ENCODE measurements around the gene RPA3. TPM values are rescaled to one million over a fixed set of nuclear protein-coding genes. Genes with fewer than 3 reads are reported as not detected.
"Not testable (repeated sequence)": the region's sequence is repeated elsewhere in the genome, so short reads cannot be mapped to it uniquely, and the experiment has no call there.

Gene RPA3
- total RNA-seq, 1 donor from 2014 or later: 18.2 TPM

GRCh38 chr7:7670490-7670889 is 47.9 kb downstream of the RPA3 start:
- H3K36me3 ChIP-seq (ENCODE audit: control insufficient read depth, insufficient read depth, low read length): no peaks in the 10 kb centered on the region
- no peak for TF ChIP-seq CTCF (IDR thresholded peaks at IDR 0.05; ENCODE audit: insufficient read depth, low read length, severe bottlenecking)
- FAIRE-seq: no peak
- H3K27me3 ChIP-seq (ENCODE audit: control insufficient read depth, insufficient read depth, low read length): no peaks in the 10 kb centered on the region
- no peak overlapping the region for H3K4me3 ChIP-seq (ENCODE audit: low read depth, low read length)
- DNase-seq (ENCODE audit: low read depth): no peak

GRCh38 chr7:7668706-7669105 is 49.7 kb downstream of the RPA3 start:
- DNase-seq (ENCODE audit: low read depth) (no peak), FAIRE-seq (no peak)
- no peak for TF ChIP-seq CTCF (IDR thresholded peaks at IDR 0.05; ENCODE audit: insufficient read depth, low read length, severe bottlenecking)
- Histone ChIP-seq H3K4me3 (ENCODE audit: low read depth, low read length) (no peak overlapping the region), H3K36me3 (ENCODE audit: control insufficient read depth, insufficient read depth, low read length) (no peaks in the 10 kb centered on the region), H3K27me3 (ENCODE audit: control insufficient read depth, insufficient read depth, low read length) (no peaks in the 10 kb centered on the region)

GRCh38 chr7:7667187-7667586 is 51.2 kb downstream of the RPA3 start:
- Histone ChIP-seq H3K27me3 (ENCODE audit: control insufficient read depth, insufficient read depth, low read length) (no peaks in the 10 kb centered on the region), H3K36me3 (ENCODE audit: control insufficient read depth, insufficient read depth, low read length) (no peaks in the 10 kb centered on the region), H3K4me3 (ENCODE audit: low read depth, low read length) (no peak overlapping the region)
- TF ChIP-seq CTCF (IDR thresholded peaks at IDR 0.05; ENCODE audit: insufficient read depth, low read length, severe bottlenecking): no peak
- DNase-seq (ENCODE audit: low read depth): no peak
- no peak for FAIRE-seq

- DNase-seq (ENCODE audit: low read depth) (no peak), FAIRE-seq (no peak)
- no peaks in the 10 kb centered on the region for H3K27me3 ChIP-seq (ENCODE audit: control insufficient read depth, insufficient read depth, low read length)
- no peak for TF ChIP-seq CTCF (IDR thresholded peaks at IDR 0.05; ENCODE audit: insufficient read depth, low read length, severe bottlenecking)
- H3K36me3 ChIP-seq (ENCODE audit: control insufficient read depth, insufficient read depth, low read length): no peaks in the 10 kb centered on the region
- H3K4me3 ChIP-seq (ENCODE audit: low read depth, low read length): no peak overlapping the region
Observed at GRCh38 chr7:7665031-7665430, 53.4 kb downstream of the RPA3 start.

GRCh38 chr7:7664291-7664690 is 54.1 kb downstream of the RPA3 start:
- no peak for DNase-seq (ENCODE audit: low read depth)
- Histone ChIP-seq H3K27me3 (ENCODE audit: control insufficient read depth, insufficient read depth, low read length) (no peaks in the 10 kb centered on the region), H3K36me3 (ENCODE audit: control insufficient read depth, insufficient read depth, low read length) (no peaks in the 10 kb centered on the region), H3K4me3 (ENCODE audit: low read depth, low read length) (no peak overlapping the region)
- TF ChIP-seq CTCF (IDR thresholded peaks at IDR 0.05; ENCODE audit: insufficient read depth, low read length, severe bottlenecking): no peak
- peak; percentile 36 for FAIRE-seq

GRCh38 chr7:7662527-7662926 is 55.9 kb downstream of the RPA3 start:
- no peaks in the 10 kb centered on the region for H3K27me3 ChIP-seq (ENCODE audit: control insufficient read depth, insufficient read depth, low read length)
- no peaks in the 10 kb centered on the region for H3K36me3 ChIP-seq (ENCODE audit: control insufficient read depth, insufficient read depth, low read length)
- FAIRE-seq: no peak
- no peak overlapping the region for H3K4me3 ChIP-seq (ENCODE audit: low read depth, low read length)
- no peak for DNase-seq (ENCODE audit: low read depth)
- TF ChIP-seq CTCF (IDR thresholded peaks at IDR 0.05; ENCODE audit: insufficient read depth, low read length, severe bottlenecking): peak; percentile 22

- H3K36me3 ChIP-seq (ENCODE audit: control insufficient read depth, insufficient read depth, low read length); FAIRE-seq; DNase-seq (ENCODE audit: low read depth); H3K4me3 ChIP-seq (ENCODE audit: low read depth, low read length); H3K27me3 ChIP-seq (ENCODE audit: control insufficient read depth, insufficient read depth, low read length): not testable (repeated sequence)
Observed at GRCh38 chr7:7656459-7656858, 61.9 kb downstream of the RPA3 start.

Data from bronchial epithelial cell (primary cell).